ENCODE results near the gene ASTL. TPM values are rescaled to one million over a fixed set of nuclear protein-coding genes. Genes with fewer than 3 reads are reported as not detected.

The ASTL gene
- total RNA-seq, 4 donors from 2014 or later, result not detected

GRCh38 chr2:96146881-96147592 lies 8.7 kb upstream of the ASTL start:
- intact Hi-C loops (cut with DNase I; ENCODE audit: low total_unique reads), result no loop called here
- H3K4me1 ChIP-seq, result peaks cover 0 to 7% of the 10 kb centered on the region in 2 donors
- ATAC-seq (peak in 1 of 2 donors; percentile 6), DNase-seq (peak in 1 of 2 donors; percentile 12)
- in situ Hi-C loops (cut with MboI; ENCODE audit: low sequenced_read_pairs in 4 of 4), result loop anchor here in 2 of 4 donors (25.0 kb wide), 2 partner anchors 115 to 365 kb away; partner anchors contain the start of genes CIAO1 (in 1 of the 2), NEURL3 (in 1 of the 2) and TMEM127 (in 1 of the 2)
- no peaks in the 10 kb centered on the region for H3K27me3 ChIP-seq
- H3K4me3 ChIP-seq, result no peak overlapping the region
- peak overlapping the region in 1 of 4 donors; percentile 67 for H3K27ac ChIP-seq
- no peaks in the 10 kb centered on the region for H3K9me3 ChIP-seq
- H3K36me3 ChIP-seq, result no peaks in the 10 kb centered on the region
- TF ChIP-seq POLR2A (IDR thresholded peaks at IDR 0.05) (no peak), CTCF (IDR thresholded peaks at IDR 0.05 in 4 of 5, conservative IDR thresholded peaks at IDR 0.05 in 1 of 5) (no peak)

DNA sequence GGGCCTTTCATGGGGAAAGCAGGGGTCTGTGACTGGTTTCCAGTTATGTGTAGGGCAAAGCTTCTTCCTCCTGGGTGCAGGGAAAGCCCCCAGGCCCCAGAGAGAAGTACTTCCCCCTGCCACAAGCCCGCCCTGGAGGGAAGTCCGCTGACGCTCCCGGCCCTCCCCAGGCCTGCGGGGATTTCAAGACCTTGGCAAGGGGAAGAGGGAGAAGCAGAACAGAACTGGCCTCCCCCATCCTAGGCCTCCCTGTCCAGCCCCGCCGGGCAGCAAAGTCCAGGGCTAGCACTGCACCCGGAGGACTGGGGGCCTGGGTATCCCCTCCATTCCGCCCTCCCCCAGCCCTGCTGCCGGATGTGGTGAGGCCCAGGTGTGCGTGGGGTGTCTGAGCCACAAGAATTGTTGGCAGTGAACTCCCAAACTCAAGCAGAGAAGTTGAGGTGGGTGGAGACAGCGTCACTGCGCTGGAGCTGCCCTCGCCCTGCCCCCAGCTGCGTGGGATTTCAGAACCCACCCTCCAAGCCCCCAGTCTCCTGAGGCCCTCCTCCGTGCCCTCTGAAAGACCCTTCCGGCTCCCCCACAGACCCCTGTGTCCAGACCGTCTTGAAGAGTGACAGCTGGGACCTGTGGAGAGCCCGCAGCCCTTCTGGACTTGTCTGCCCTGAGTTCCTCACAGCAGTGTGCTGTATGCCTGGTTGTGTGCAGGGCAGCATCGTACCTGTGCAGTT lies 8.0 kb upstream of the ASTL start:
- no peaks in the 10 kb centered on the region for H3K36me3 ChIP-seq
- intact Hi-C loops (cut with DNase I; ENCODE audit: low total_unique reads) (no loop called here), in situ Hi-C loops (cut with MboI; ENCODE audit: low sequenced_read_pairs in 4 of 4) (loop anchor here in 2 of 4 donors (25.0 kb wide), 2 partner anchors 116 to 366 kb away; partner anchors contain the start of genes CIAO1 (in 1 of the 2), NEURL3 (in 1 of the 2) and TMEM127 (in 1 of the 2))
- H3K4me1 ChIP-seq, result peaks cover 0 to 7% of the 10 kb centered on the region in 2 donors
- H3K27ac ChIP-seq, result peak overlapping the region; percentile 67 to 77 (median 70)
- DNase-seq (peak in 1 of 2 donors; percentile 36), ATAC-seq (no peak)
- no peaks in the 10 kb centered on the region for H3K27me3 ChIP-seq
- no peaks in the 10 kb centered on the region for H3K9me3 ChIP-seq
- no peak overlapping the region for H3K4me3 ChIP-seq
- TF ChIP-seq CTCF (IDR thresholded peaks at IDR 0.05 in 4 of 5, conservative IDR thresholded peaks at IDR 0.05 in 1 of 5) (no peak), POLR2A (IDR thresholded peaks at IDR 0.05) (peak in 1 of 2 donors; percentile 23)

DNA sequence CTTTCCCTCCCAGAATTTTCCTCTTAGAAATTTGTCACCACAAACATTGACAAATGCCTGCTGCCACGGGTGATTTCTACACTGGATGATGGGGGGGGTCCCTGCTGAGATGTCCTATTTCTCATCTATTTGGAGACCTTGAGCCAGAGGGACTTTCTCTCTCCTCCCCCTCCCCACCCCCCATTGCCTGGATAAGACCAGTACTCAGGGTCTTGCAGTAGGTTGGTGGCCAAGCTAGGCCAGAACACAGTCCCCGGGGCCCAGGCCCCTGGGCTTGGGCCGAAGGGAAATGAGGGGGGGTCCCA lies 7.5 kb upstream of the ASTL start:
- Histone ChIP-seq H3K36me3 (no peaks in the 10 kb centered on the region), H3K4me1 (peaks cover 0 to 7% of the 10 kb centered on the region in 2 donors), H3K4me3 (peak overlapping the region in 2 of 4 donors; percentile 55 to 71), H3K27ac (peak overlapping the region; percentile 67 to 77 (median 70)), H3K27me3 (no peaks in the 10 kb centered on the region), H3K9me3 (no peaks in the 10 kb centered on the region)
- in situ Hi-C loops (cut with MboI; ENCODE audit: low sequenced_read_pairs in 4 of 4), result loop anchor here in 2 of 4 donors (25.0 kb wide), 2 partner anchors 117 to 367 kb away; partner anchors contain the start of genes CIAO1 (in 1 of the 2), NEURL3 (in 1 of the 2) and TMEM127 (in 1 of the 2)
- peak in 1 of 2 donors; percentile 10 for DNase-seq
- no peak for TF ChIP-seq CTCF (IDR thresholded peaks at IDR 0.05 in 4 of 5, conservative IDR thresholded peaks at IDR 0.05 in 1 of 5)
- TF ChIP-seq POLR2A (IDR thresholded peaks at IDR 0.05), result no peak
- peak in 1 of 2 donors; percentile 1 for ATAC-seq
- intact Hi-C loops (cut with DNase I; ENCODE audit: low total_unique reads), result loop anchor here (2.0 kb wide), 3 partner anchors 29 to 115 kb away; partner anchors contain the start of gene STARD7

DNA sequence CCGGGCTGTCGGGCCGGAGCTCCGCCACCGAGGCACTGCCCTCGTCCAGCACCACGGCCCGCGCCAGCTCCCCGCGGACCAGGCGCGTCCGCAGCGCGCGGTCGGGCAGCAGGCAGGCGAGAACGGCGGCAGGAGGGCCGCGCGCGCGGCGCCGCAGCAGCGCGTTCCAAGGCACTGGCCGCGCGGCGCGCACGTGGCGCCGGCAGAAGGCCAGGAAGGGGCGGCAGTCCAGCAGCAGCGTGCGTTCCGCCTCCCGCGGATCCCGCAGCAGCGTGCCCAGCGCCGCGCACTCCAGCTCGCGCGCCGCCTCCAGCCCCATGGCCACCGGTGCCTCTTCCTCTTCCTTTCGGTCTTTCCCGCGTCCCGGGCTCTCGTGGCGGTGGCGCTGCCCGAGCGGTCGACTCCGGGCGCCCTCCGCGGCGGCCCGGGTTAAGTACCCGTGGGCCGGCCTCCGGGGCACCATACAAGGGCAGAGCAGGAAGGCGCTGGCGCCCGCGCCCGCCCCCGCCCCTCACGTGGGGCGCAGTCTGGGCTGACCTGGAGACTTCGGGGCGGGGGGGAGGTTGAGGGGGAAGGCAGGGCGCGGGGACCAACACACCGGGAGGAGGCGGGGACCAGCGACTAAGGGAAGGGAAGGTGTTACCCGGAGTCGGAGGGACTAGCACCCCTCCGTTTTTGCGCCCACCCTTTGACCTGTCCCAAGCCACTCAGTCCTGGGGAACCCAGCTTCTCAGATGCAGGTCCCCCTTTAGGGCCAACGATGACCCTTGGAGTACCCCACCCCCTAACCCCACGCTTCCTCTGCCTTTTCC lies 6.9 kb upstream of the ASTL start, which contains the start of gene DUSP2:
Gene DUSP2, minus strand, starts transcription at position 405 of the 812 bp plus-strand sequence. Its CDS starts 86 bp downstream, at position 319.
- Histone ChIP-seq H3K27ac (peak within 1 kb of the TSS; percentile 67 to 77 (median 70)), H3K27me3 (no peaks in the 10 kb centered on the region), H3K4me1 (peaks cover 0 to 7% of the 10 kb centered on the region in 2 donors), H3K4me3 (peak within 1 kb of the TSS; percentile 48 to 71 (median 58)), H3K36me3 (no peaks in the 10 kb centered on the region), H3K9me3 (no peaks in the 10 kb centered on the region)
- TF ChIP-seq CTCF (IDR thresholded peaks at IDR 0.05 in 4 of 5, conservative IDR thresholded peaks at IDR 0.05 in 1 of 5) (peak in 1 of 5 experiments; percentile 11), POLR2A (IDR thresholded peaks at IDR 0.05) (peak; percentile 62 to 80)
- in situ Hi-C loops (cut with MboI; ENCODE audit: low sequenced_read_pairs in 4 of 4) (loop anchor here in 2 of 4 donors (25.0 kb wide), 2 partner anchors 117 to 367 kb away; partner anchors contain the start of genes CIAO1 (in 1 of the 2), NEURL3 (in 1 of the 2) and TMEM127 (in 1 of the 2)), intact Hi-C loops (cut with DNase I; ENCODE audit: low total_unique reads) (loop anchor here (2.0 kb wide), 3 partner anchors 30 to 116 kb away; partner anchors contain the start of gene STARD7)
- DNase-seq (peak; percentile 54 to 75), ATAC-seq (peak; percentile 73 to 86)

Data from gastrocnemius medialis (tissue), 4 donors.